ENCODE measurements around the gene ACVR2A.

DNA sequence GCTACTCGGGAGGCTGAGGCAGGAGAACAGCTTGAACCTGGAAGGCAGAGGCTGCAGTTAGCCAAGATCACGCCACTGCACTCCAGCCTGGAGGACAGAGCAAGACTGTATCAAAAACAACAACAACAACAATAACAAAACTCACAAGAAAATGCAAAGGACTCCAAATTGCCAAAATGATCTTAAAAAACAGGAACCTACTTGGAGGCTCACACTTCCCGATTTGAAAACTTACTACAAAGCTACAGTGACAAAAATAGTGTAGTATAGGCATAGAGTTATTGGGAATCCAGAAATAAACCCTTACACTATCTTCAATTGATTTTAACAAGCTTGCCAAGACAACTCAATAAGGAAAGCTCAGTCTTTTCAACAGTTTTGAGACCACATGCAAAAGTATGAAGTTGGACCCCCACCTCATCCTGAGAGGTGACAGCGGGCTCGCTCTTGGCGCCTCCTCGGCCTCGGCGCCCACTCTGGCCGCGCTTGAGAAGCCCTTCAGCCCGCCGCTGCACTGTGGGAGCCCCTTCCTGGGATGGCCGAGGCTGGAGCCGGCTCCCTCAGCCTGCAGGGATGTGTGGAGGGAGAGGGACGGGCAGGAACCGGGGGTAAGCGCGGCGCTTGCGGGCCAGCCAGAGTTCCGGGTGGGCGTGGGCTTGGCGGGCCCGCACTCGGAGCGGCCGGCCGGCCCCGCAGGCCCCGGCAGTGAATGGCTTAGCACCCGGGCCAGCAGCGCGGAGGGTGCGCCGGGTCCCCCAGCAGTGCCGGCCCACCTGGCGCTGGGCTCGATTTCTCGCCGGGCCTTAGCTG lies 18.3 kb upstream of the ACVR2A start:
- TF ChIP-seq EZH2 (IDR thresholded peaks at IDR 0.05; ENCODE audit: insufficient read depth, low read length): no peak
- TF ChIP-seq, protein P1, sequence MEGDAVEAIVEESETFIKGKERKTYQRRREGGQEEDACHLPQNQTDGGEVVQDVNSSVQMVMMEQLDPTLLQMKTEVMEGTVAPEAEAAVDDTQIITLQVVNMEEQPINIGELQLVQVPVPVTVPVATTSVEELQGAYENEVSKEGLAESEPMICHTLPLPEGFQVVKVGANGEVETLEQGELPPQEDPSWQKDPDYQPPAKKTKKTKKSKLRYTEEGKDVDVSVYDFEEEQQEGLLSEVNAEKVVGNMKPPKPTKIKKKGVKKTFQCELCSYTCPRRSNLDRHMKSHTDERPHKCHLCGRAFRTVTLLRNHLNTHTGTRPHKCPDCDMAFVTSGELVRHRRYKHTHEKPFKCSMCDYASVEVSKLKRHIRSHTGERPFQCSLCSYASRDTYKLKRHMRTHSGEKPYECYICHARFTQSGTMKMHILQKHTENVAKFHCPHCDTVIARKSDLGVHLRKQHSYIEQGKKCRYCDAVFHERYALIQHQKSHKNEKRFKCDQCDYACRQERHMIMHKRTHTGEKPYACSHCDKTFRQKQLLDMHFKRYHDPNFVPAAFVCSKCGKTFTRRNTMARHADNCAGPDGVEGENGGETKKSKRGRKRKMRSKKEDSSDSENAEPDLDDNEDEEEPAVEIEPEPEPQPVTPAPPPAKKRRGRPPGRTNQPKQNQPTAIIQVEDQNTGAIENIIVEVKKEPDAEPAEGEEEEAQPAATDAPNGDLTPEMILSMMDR (IDR thresholded peaks at IDR 0.05; ENCODE audit: insufficient read depth, low read depth, low read length): no peak

All from astrocyte (in vitro differentiated cells and primary cell).